Ishikawa (cell line): ENCODE results near the gene MRGPRX3.

Experiments used
- EP300 ChIP-seq: IDR thresholded peaks from 2 replicates; pipeline ENCODE4 v1.6.1; 2012; ENCODE audit warnings: borderline replicate concordance
- RAD21 ChIP-seq: IDR thresholded peaks from 2 replicates; pipeline ENCODE4 v1.6.1; 2012; ENCODE audit warnings: low read depth
- REST ChIP-seq: IDR thresholded peaks from 2 replicates; pipeline ENCODE4 v1.6.1; 2012; ENCODE audit warnings: low read depth, mild to moderate bottlenecking
- TAF1 ChIP-seq: IDR thresholded peaks from 2 replicates; pipeline ENCODE4 v1.6.1; 2012; ENCODE audit warnings: low read depth, mild to moderate bottlenecking
- TCF12 ChIP-seq: IDR thresholded peaks from 2 replicates; pipeline ENCODE4 v1.6.1; 2012; ENCODE audit warnings: low read depth
- YY1 ChIP-seq: IDR thresholded peaks from 2 replicates; pipeline ENCODE4 v1.6.1; 2012; ENCODE audit warnings: low read depth

- TF ChIP-seq REST, result no peak
- no peak for TF ChIP-seq YY1
- no peak for TF ChIP-seq TAF1
- no peak for TF ChIP-seq RAD21
- no peak for TF ChIP-seq TCF12
- no peak for TF ChIP-seq EP300
Measured at GRCh38 chr11:18108254-18108653, 24.1 kb upstream of the MRGPRX3 start.
